ENCODE results near the gene FUT6.
"Not testable (repeated sequence)": the region's sequence is repeated elsewhere in the genome, so short reads cannot be mapped to it uniquely, and the experiment has no call there.

DNA sequence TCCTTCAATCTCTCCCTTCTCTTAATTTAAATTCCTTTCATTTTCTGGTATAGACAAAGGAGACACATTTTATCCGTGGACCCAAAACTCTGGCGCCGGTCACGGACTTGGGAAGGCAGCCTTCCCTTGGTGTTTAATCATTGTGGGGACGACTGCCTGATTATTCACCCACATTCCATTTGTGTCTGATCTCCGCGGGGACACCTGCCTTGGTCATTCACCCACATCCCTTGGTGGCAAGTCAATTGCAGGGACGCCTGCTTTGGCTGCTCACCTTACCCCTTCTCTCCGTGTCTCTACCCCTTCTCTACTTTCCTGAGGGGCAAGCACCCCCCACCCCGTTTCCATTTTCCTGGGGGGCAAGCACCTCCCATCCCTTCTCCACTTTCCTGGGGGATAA, 8.3 kb upstream of the FUT6 start:
- TF ChIP-seq, protein P1, sequence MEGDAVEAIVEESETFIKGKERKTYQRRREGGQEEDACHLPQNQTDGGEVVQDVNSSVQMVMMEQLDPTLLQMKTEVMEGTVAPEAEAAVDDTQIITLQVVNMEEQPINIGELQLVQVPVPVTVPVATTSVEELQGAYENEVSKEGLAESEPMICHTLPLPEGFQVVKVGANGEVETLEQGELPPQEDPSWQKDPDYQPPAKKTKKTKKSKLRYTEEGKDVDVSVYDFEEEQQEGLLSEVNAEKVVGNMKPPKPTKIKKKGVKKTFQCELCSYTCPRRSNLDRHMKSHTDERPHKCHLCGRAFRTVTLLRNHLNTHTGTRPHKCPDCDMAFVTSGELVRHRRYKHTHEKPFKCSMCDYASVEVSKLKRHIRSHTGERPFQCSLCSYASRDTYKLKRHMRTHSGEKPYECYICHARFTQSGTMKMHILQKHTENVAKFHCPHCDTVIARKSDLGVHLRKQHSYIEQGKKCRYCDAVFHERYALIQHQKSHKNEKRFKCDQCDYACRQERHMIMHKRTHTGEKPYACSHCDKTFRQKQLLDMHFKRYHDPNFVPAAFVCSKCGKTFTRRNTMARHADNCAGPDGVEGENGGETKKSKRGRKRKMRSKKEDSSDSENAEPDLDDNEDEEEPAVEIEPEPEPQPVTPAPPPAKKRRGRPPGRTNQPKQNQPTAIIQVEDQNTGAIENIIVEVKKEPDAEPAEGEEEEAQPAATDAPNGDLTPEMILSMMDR (IDR thresholded peaks at IDR 0.05; ENCODE audit: low read depth, low read length), result not testable (repeated sequence)
- TF ChIP-seq EZH2phosphoT487 (IDR thresholded peaks at IDR 0.05; ENCODE audit: low read depth), result not testable (repeated sequence)
